HepG2 (cell line): ENCODE results near the gene SND1. TPM values are rescaled to one million over a fixed set of nuclear protein-coding genes. Genes with fewer than 3 reads are reported as not detected.
A peak's percentile ranks its signal among the peaks of the same experiment; 100 is the strongest.

Source experiments
- GLI4 ChIP-seq: sonication (generic); formaldehyde crosslinking; IDR thresholded peaks from 2 replicates; pipeline ENCODE4 v1.5.1; 2020; ENCODE audit warnings: missing genetic modification reagents, mild to moderate bottlenecking, moderate library complexity, borderline replicate concordance
- HDAC2 ChIP-seq: sonication (generic); formaldehyde crosslinking; IDR thresholded peaks from 2 replicates; pipeline ENCODE4 v1.4.0; 2020; ENCODE audit warnings: missing genetic modification reagents
- NFKB2 ChIP-seq: sonication (generic); formaldehyde crosslinking; IDR thresholded peaks from 2 replicates; pipeline ENCODE4 v1.4.0; 2020; ENCODE audit warnings: missing genetic modification reagents, borderline replicate concordance
- NR1H2 ChIP-seq: sonication (generic); formaldehyde crosslinking; IDR thresholded peaks from 2 replicates; pipeline ENCODE4 v1.8.1; 2022; ENCODE audit warnings: low read depth, missing genetic modification reagents, borderline replicate concordance
- REPIN1 ChIP-seq: sonication (generic); formaldehyde crosslinking; IDR thresholded peaks from 2 replicates; pipeline ENCODE4 v1.8.0; 2022; ENCODE audit warnings: missing genetic modification reagents, low read depth, mild to moderate bottlenecking, borderline replicate concordance
- SOX6 ChIP-seq, 2 experiments: fragments of 450-650 bp in 1 of 2; sonication (generic) in 1 of 2; formaldehyde crosslinking in 1 of 2; IDR thresholded peaks; 2 replicates each; pipeline versions ENCODE4 v1.4.0 to v1.6.1; 2017 to 2020; ENCODE audit warnings: antibody characterized with exemption in 1 of 2, mild to moderate bottlenecking in 1 of 2, missing genetic modification reagents in 1 of 2
- YEATS2 ChIP-seq: sonication (generic); formaldehyde crosslinking; IDR thresholded peaks from 2 replicates; pipeline ENCODE4 v1.4.0; 2020; ENCODE audit warnings: missing genetic modification reagents, borderline replicate concordance
- ZNF180 ChIP-seq: sonication (generic); formaldehyde crosslinking; IDR thresholded peaks from 2 replicates; pipeline ENCODE4 v1.4.0; 2020; ENCODE audit warnings: low read depth, missing genetic modification reagents, borderline replicate concordance
- ZNF382 ChIP-seq: sonication (generic); formaldehyde crosslinking; IDR thresholded peaks from 2 replicates; pipeline ENCODE4 v1.5.0; 2020; ENCODE audit warnings: missing genetic modification reagents, mild to moderate bottlenecking, borderline replicate concordance
- ZNF510 ChIP-seq: sonication (generic); formaldehyde crosslinking; IDR thresholded peaks from 2 replicates; pipeline ENCODE4 v1.4.0; 2020; ENCODE audit warnings: low read depth, mild to moderate bottlenecking, missing genetic modification reagents
- ZNF720 ChIP-seq: sonication (generic); formaldehyde crosslinking; IDR thresholded peaks from 2 replicates; pipeline ENCODE4 v1.4.0; 2020; ENCODE audit warnings: missing genetic modification reagents
- ZNF773 ChIP-seq: sonication (generic); formaldehyde crosslinking; IDR thresholded peaks from 2 replicates; pipeline ENCODE4 v1.4.0; 2020; ENCODE audit warnings: missing genetic modification reagents, borderline replicate concordance
- ZNF781 ChIP-seq: sonication (generic); formaldehyde crosslinking; IDR thresholded peaks from 2 replicates; pipeline ENCODE4 v1.5.1; 2020; ENCODE audit warnings: borderline replicate concordance, mild to moderate bottlenecking, missing genetic modification reagents; ENCODE audit errors: not compliant biosample characterization
- polyA plus RNA-seq, 8 experiments: library from polyadenylated mRNA; depleted of rRNA in 3 of 8; stranded (reverse) in 7 of 8; unstranded in 1 of 8; fragments of >200 nt; fragmentation: Illumina TruSeq in 4 of 8; extraction: Trizol in 4 of 8; gene quantifications; 2 replicates each; pipeline versions ENCODE4 v1.2.1 to v1.2.3, GENCODE V29; 2011 to 2016; ENCODE audit warnings: low read depth in 4 of 8, missing spikeins in 1 of 8, mixed read lengths in 1 of 8; ENCODE audit not compliant: insufficient read depth in 1 of 8
- total RNA-seq, 5 experiments: library from RNA; depleted of rRNA; stranded (reverse); fragments of >200 nt; fragmentation: Illumina TruSeq; extraction: Trizol; gene quantifications; 2 replicates each; pipeline ENCODE4 v1.2.3, GENCODE V29; 2016; ENCODE audit warnings: low read depth in 1 of 5
- TF ChIP-seq, protein P1 (sequence below): IDR thresholded peaks from 2 replicates; pipeline ENCODE4 v1.6.1; 2012; ENCODE audit warnings: inconsistent platforms
- TF ChIP-seq, protein P2 (sequence below): sonication (generic); formaldehyde crosslinking; conservative IDR thresholded peaks from 2 replicates; pipeline ENCODE4 v1.8.1; 2023; ENCODE audit warnings: missing genetic modification reagents
- TF ChIP-seq, protein P3 (sequence below): sonication (generic); formaldehyde crosslinking; IDR thresholded peaks from 2 replicates; pipeline ENCODE4 v1.8.0; 2022; ENCODE audit warnings: missing genetic modification reagents, mild to moderate bottlenecking, moderate library complexity, borderline replicate concordance
- TF ChIP-seq, protein P4 (sequence below): sonication (generic); formaldehyde crosslinking; IDR thresholded peaks from 2 replicates; pipeline ENCODE4 v1.8.0; 2023; ENCODE audit warnings: mild to moderate bottlenecking, missing genetic modification reagents
- TF ChIP-seq, protein P5 (sequence below): sonication (generic); formaldehyde crosslinking; IDR thresholded peaks from 2 replicates; pipeline ENCODE4 v1.5.1; 2020; ENCODE audit warnings: missing genetic modification reagents, mild to moderate bottlenecking, borderline replicate concordance
- TF ChIP-seq, protein P6 (sequence below): sonication (generic); formaldehyde crosslinking; IDR thresholded peaks from 2 replicates; pipeline ENCODE4 v1.5.1; 2020; ENCODE audit warnings: missing genetic modification reagents, mild to moderate bottlenecking, borderline replicate concordance

The SND1 gene
- total and polyA plus RNA-seq, 2 of the 13 experiments (the other 11 are each of a cell fraction or from before 2014, with no cell fraction given) = 110 to 182 TPM

DNA sequence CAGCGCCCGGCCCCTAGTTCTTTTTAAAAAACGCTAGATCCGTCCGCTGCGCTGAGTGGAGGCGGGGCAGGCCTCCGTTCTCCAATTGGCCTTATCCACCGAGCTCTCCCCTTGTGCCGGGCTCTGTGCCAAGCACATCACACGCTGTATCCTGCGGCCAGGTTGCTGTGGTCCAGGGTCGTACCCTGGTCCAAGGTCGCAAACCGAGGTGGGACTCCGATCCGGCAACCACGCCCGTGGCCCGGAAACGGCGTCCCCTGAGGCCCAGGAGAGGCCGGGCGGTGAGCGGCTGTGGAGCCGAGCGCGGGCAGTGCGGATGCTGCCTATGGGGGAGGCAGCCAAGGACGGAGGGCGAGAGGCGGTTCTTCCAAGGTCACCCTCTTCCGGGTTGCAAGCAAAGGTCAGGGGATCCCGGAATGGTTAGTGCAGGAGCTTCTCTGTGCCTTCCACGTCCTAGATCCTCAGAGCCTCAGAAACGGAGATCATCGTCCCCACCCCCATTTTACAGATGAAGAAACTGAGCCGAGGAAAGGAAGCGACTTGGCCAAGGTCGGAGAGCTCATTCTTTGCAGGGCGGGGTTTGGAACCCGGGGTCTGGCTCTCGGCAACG lies 451.6 kb downstream of the SND1 start (continued):
- TF ChIP-seq, protein P1, sequence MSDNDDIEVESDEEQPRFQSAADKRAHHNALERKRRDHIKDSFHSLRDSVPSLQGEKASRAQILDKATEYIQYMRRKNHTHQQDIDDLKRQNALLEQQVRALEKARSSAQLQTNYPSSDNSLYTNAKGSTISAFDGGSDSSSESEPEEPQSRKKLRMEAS = peak; percentile 79
- TF ChIP-seq GLI4 (CRISPR knock-in tag) (0 out of 2 replicates have a peak, but pooled peaks have one; percentile 33), ZNF720 (CRISPR knock-in tag) (no peak), SOX6 (IDR thresholded peaks at IDR 0.05) (no peak), SOX6 (CRISPR knock-in tag; IDR thresholded peaks at IDR 0.05) (peak; percentile 85), ZNF382 (CRISPR knock-in tag) (no peak), NR1H2 (CRISPR knock-in tag) (no peak), NFKB2 (CRISPR knock-in tag) (peak; percentile 78; the same call in 1 of the 2 replicates), HDAC2 (CRISPR knock-in tag) (peak; percentile 90), ZNF180 (CRISPR knock-in tag) (no peak), ZNF781 (CRISPR knock-in tag) (no peak), REPIN1 (CRISPR knock-in tag) (peak; percentile 80; the same call in 1 of the 2 replicates), ZNF510 (CRISPR knock-in tag) (no peak), ZNF773 (no peak), YEATS2 (CRISPR knock-in tag) (0 out of 2 replicates have a peak, but pooled peaks have one; percentile 22)
- TF ChIP-seq, protein P2, sequence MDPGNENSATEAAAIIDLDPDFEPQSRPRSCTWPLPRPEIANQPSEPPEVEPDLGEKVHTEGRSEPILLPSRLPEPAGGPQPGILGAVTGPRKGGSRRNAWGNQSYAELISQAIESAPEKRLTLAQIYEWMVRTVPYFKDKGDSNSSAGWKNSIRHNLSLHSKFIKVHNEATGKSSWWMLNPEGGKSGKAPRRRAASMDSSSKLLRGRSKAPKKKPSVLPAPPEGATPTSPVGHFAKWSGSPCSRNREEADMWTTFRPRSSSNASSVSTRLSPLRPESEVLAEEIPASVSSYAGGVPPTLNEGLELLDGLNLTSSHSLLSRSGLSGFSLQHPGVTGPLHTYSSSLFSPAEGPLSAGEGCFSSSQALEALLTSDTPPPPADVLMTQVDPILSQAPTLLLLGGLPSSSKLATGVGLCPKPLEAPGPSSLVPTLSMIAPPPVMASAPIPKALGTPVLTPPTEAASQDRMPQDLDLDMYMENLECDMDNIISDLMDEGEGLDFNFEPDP (CRISPR knock-in tag) = no peak
- TF ChIP-seq, protein P3, sequence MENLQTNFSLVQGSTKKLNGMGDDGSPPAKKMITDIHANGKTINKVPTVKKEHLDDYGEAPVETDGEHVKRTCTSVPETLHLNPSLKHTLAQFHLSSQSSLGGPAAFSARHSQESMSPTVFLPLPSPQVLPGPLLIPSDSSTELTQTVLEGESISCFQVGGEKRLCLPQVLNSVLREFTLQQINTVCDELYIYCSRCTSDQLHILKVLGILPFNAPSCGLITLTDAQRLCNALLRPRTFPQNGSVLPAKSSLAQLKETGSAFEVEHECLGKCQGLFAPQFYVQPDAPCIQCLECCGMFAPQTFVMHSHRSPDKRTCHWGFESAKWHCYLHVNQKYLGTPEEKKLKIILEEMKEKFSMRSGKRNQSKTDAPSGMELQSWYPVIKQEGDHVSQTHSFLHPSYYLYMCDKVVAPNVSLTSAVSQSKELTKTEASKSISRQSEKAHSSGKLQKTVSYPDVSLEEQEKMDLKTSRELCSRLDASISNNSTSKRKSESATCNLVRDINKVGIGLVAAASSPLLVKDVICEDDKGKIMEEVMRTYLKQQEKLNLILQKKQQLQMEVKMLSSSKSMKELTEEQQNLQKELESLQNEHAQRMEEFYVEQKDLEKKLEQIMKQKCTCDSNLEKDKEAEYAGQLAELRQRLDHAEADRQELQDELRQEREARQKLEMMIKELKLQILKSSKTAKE (CRISPR knock-in tag) = peak; percentile 55
- TF ChIP-seq, protein P4, sequence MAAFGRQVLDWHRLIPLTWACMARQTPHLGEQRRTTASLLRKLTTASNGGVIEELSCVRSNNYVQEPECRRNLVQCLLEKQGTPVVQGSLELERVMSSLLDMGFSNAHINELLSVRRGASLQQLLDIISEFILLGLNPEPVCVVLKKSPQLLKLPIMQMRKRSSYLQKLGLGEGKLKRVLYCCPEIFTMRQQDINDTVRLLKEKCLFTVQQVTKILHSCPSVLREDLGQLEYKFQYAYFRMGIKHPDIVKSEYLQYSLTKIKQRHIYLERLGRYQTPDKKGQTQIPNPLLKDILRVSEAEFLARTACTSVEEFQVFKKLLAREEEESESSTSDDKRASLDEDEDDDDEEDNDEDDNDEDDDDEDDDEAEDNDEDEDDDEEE = no peak
- TF ChIP-seq, protein P5, sequence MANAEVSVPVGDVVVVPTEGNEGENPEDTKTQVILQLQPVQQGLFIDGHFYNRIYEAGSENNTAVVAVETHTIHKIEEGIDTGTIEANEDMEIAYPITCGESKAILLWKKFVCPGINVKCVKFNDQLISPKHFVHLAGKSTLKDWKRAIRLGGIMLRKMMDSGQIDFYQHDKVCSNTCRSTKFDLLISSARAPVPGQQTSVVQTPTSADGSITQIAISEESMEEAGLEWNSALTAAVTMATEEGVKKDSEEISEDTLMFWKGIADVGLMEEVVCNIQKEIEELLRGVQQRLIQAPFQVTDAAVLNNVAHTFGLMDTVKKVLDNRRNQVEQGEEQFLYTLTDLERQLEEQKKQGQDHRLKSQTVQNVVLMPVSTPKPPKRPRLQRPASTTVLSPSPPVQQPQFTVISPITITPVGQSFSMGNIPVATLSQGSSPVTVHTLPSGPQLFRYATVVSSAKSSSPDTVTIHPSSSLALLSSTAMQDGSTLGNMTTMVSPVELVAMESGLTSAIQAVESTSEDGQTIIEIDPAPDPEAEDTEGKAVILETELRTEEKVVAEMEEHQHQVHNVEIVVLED (CRISPR knock-in tag) = peak; percentile 51; the same call in 1 of the 2 replicates
- TF ChIP-seq, protein P6, sequence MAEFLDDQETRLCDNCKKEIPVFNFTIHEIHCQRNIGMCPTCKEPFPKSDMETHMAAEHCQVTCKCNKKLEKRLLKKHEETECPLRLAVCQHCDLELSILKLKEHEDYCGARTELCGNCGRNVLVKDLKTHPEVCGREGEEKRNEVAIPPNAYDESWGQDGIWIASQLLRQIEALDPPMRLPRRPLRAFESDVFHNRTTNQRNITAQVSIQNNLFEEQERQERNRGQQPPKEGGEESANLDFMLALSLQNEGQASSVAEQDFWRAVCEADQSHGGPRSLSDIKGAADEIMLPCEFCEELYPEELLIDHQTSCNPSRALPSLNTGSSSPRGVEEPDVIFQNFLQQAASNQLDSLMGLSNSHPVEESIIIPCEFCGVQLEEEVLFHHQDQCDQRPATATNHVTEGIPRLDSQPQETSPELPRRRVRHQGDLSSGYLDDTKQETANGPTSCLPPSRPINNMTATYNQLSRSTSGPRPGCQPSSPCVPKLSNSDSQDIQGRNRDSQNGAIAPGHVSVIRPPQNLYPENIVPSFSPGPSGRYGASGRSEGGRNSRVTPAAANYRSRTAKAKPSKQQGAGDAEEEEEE (CRISPR knock-in tag) = no peak
